CD4-positive, alpha-beta T cell treated with Interleukin-6 at 100 ng/mL for 8 hours (primary cell): ENCODE results near the gene TGIF2LX.
"Not testable (repeated sequence)": the region's sequence is repeated elsewhere in the genome, so short reads cannot be mapped to it uniquely, and the experiment has no call there.

Source experiments
- DNase-seq: peaks from one replicate; pipeline ENCODE4 v3.0.0-alpha.2; 2020; ENCODE audit warnings: mixed read lengths, low spot score

The TGIF2LX gene

GRCh38 chrX:89921665-89922064 is at the start of gene TGIF2LX:
Gene TGIF2LX (plus strand): TSS chrX:89921908. CDS start chrX:89922086, 178 bp downstream.
- not testable (repeated sequence) for DNase-seq

DNA sequence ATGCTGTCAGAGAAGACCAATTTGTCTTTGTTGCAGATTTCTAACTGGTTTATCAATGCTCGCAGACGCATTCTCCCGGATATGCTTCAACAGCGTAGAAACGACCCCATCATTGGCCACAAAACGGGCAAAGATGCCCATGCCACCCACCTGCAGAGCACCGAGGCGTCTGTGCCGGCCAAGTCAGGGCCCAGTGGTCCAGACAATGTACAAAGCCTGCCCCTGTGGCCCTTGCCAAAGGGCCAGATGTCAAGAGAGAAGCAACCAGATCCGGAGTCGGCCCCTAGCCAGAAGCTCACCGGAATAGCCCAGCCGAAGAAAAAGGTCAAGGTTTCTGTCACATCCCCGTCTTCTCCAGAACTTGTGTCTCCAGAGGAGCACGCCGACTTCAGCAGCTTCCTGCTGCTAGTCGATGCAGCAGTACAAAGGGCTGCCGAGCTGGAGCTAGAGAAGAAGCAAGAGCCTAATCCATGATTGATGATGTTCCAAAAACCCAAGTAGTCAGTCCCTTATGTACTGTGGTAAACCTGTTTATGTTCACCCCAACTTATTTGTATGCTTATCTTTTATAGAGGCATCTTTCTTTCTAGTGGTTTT is 728 bp downstream of the TGIF2LX start:
- not testable (repeated sequence) for DNase-seq

- not testable (repeated sequence) for DNase-seq
These were observed 21.4 kb downstream of the TGIF2LX start for GRCh38 chrX:89943077-89943476.

DNA sequence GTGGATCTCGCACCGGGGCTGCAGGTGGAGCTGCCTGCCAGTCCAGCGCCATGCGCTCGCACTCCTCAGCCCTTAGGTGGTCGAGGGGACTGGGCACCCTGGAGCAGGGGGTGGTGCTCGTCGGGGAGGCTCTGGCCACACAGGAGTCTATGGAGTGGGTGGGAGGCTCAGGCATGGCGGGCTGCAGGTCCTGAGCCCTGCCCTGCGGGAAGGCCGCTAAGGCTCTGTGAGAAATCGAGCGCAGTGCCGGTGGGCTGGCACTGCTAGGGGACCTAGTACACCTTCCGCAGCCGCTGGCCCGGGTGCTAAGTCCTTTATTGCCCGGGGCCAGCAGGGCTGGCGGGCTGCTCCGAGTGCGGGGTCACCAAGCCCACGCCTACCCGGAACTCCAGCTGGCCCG is 43.9 kb downstream of the TGIF2LX start:
- DNase-seq = not testable (repeated sequence)
